AG04450 (cell line): ENCODE data around the gene ELP4. TPM values are rescaled to one million over a fixed set of nuclear protein-coding genes. Genes with fewer than 3 reads are reported as not detected.
"Not testable (repeated sequence)": the region's sequence is repeated elsewhere in the genome, so short reads cannot be mapped to it uniquely, and the experiment has no call there.

Experiments
- CTCF ChIA-PET: fragments of 300-600, 350-600 bp; formaldehyde crosslinking; extraction: SDS; loops from one replicate; lab custom pipeline; 2022; ENCODE audit warnings: antibody characterized with exemption, inconsistent platforms; lab: Charles Lee
- POLR2A ChIA-PET: fragments of 350-600 bp; formaldehyde crosslinking; extraction: SDS; loops from one replicate; lab custom pipeline; 2021; ENCODE audit warnings: antibody characterized with exemption, inconsistent platforms; lab: Yijun Ruan, JAX
- DNase-seq: peaks from one replicate; pipeline ENCODE4 v3.0.0-alpha.2; 2011; ENCODE audit warnings: low read depth, low spot score
- H3K27ac ChIP-seq: one replicate; pipeline ENCODE4 v1.5.1; 2012; ENCODE audit warnings: low read depth, low read length, control low read depth
- H3K27me3 ChIP-seq: one replicate; pipeline ENCODE4 v1.6.0; 2012; ENCODE audit warnings: low read length; ENCODE audit not compliant: control insufficient read depth, insufficient read depth
- H3K4me3 ChIP-seq: 2 replicates; pipeline ENCODE4 v1.5.1; 2011; ENCODE audit warnings: mild to moderate bottlenecking, low read depth, low read length, control low read depth
- H3K9me3 ChIP-seq: 2 replicates; pipeline ENCODE4 v1.5.1; 2012; ENCODE audit warnings: low read length; ENCODE audit not compliant: control insufficient read depth, insufficient read depth
- CTCF ChIP-seq: IDR thresholded peaks from 2 replicates; pipeline ENCODE4 v1.5.1; 2011; ENCODE audit warnings: low read depth, low read length, control low read depth, inconsistent platforms
- polyA plus RNA-seq: library from polyadenylated mRNA; depleted of rRNA; stranded (reverse); fragments of >200 nt; gene quantifications from 2 replicates; pipeline ENCODE4 v1.2.3, GENCODE V29; 2011

ELP4 gene
- polyA plus RNA-seq, 1 experiment: 15.5 TPM

GRCh38 chr11:31492320-31492913, 17.1 kb upstream of the ELP4 start:
- TF ChIP-seq CTCF: no peak
- Histone ChIP-seq H3K9me3 (no peaks in the 10 kb centered on the region), H3K4me3 (no peak overlapping the region), H3K27me3 (no peaks in the 10 kb centered on the region), H3K27ac (no peak overlapping the region)
- POLR2A ChIA-PET: interaction anchor here (0.9 kb wide), 1 partner anchor 47 kb away, joined by 4 read pairs; no protein-coding TSS in a partner anchor
- CTCF ChIA-PET: interaction anchor here (0.6 to 2.5 kb wide), 4 partner anchors 377 to 683 kb away, joined by 3 to 20 read pairs (median 6); no protein-coding TSS in a partner anchor
- no peak for DNase-seq

- ChIA-PET POLR2A (no interaction called here), CTCF (interaction anchor here (0.6 to 2.5 kb wide), 2 partner anchors 146 to 378 kb away, joined by 3 to 20 read pairs; no protein-coding TSS in a partner anchor)
- Histone ChIP-seq H3K27me3 (no peaks in the 10 kb centered on the region), H3K9me3 (no peaks in the 10 kb centered on the region), H3K4me3 (no peak overlapping the region), H3K27ac (no peak overlapping the region)
- no peak for TF ChIP-seq CTCF
- DNase-seq: no peak
These were observed 16.3 kb upstream of the ELP4 start for GRCh38 chr11:31493235-31493634.

- H3K9me3 ChIP-seq, H3K27me3 ChIP-seq, H3K4me3 ChIP-seq, H3K27ac ChIP-seq, POLR2A ChIA-PET, DNase-seq: not testable (repeated sequence)
- CTCF ChIA-PET: interaction anchor here (0.6 kb wide), 1 partner anchor 145 kb away, joined by 3 read pairs; no protein-coding TSS in a partner anchor
These were observed 15.8 kb upstream of the ELP4 start for GRCh38 chr11:31493762-31494161.

GRCh38 chr11:31499576-31500178, 9.9 kb upstream of the ELP4 start:
- Histone ChIP-seq H3K27me3 (no peaks in the 10 kb centered on the region), H3K4me3 (no peak overlapping the region), H3K9me3 (no peaks in the 10 kb centered on the region), H3K27ac (no peak overlapping the region)
- TF ChIP-seq CTCF: no peak
- no peak for DNase-seq
- CTCF ChIA-PET: interaction anchor here (0.7 to 1.3 kb wide), 2 partner anchors 8 to 11 kb away, joined by 4 to 5 read pairs; no protein-coding TSS in a partner anchor
- POLR2A ChIA-PET: no interaction called here

- no peak overlapping the region for H3K4me3 ChIP-seq
- DNase-seq: no peak
- ChIA-PET CTCF (interaction anchor here (1.3 kb wide), 1 partner anchor 12 kb away, joined by 5 read pairs; no protein-coding TSS in a partner anchor), POLR2A (no interaction called here)
- no peak overlapping the region for H3K27ac ChIP-seq
- no peak for TF ChIP-seq CTCF
- H3K27me3 ChIP-seq: no peaks in the 10 kb centered on the region
- no peaks in the 10 kb centered on the region for H3K9me3 ChIP-seq
These were observed 9.0 kb upstream of the ELP4 start for GRCh38 chr11:31500560-31500959.
